GM18520 (cell line): ENCODE measurements around the gene OTOF.
"Not testable (repeated sequence)": the region's sequence is repeated elsewhere in the genome, so short reads cannot be mapped to it uniquely, and the experiment has no call there.

Experiments used
- ATAC-seq: cut with Tn5 transposase; IDR thresholded peaks from one replicate; pipeline ENCODE4 v1.9.1; 2021; ENCODE audit not compliant: unreplicated experiment

The OTOF gene

GRCh38 chr2:26481706-26482105 lies 3.8 kb upstream of the OTOF start:
- no peak for ATAC-seq

GRCh38 chr2:26480566-26481423 lies 2.9 kb upstream of the OTOF start:
- no peak for ATAC-seq

- ATAC-seq: no peak
Measured at GRCh38 chr2:26479789-26480565, 2.1 kb upstream of the OTOF start.

GRCh38 chr2:26479131-26479788 lies 1.3 kb upstream of the OTOF start:
- ATAC-seq: no peak

- no peak for ATAC-seq
Measured at GRCh38 chr2:26478366-26478765, 442 bp upstream of the OTOF start.

- no peak for ATAC-seq
Measured at GRCh38 chr2:26477126-26477910, 606 bp downstream of the OTOF start.

GRCh38 chr2:26475832-26476501 lies 2.0 kb downstream of the OTOF start:
- ATAC-seq: no peak

- no peak for ATAC-seq
Measured at GRCh38 chr2:26475037-26475436, 2.9 kb downstream of the OTOF start.

- no peak for ATAC-seq
Measured at GRCh38 chr2:26474261-26474785, 3.6 kb downstream of the OTOF start.

- no peak for ATAC-seq
Measured at GRCh38 chr2:26473796-26474195, 4.1 kb downstream of the OTOF start.

- no peak for ATAC-seq
Measured at GRCh38 chr2:26472821-26473655, 4.9 kb downstream of the OTOF start.

- ATAC-seq: no peak
Measured at GRCh38 chr2:26471766-26472706, 5.9 kb downstream of the OTOF start.

- no peak for ATAC-seq
Measured at GRCh38 chr2:26471289-26471688, 6.6 kb downstream of the OTOF start.

- no peak for ATAC-seq
Measured at GRCh38 chr2:26470601-26471260, 7.2 kb downstream of the OTOF start.

GRCh38 chr2:26469955-26470354 lies 8.0 kb downstream of the OTOF start:
- no peak for ATAC-seq

- no peak for ATAC-seq
Measured at GRCh38 chr2:26469092-26469710, 8.7 kb downstream of the OTOF start.

GRCh38 chr2:26468544-26468943 lies 9.4 kb downstream of the OTOF start:
- ATAC-seq: not testable (repeated sequence)
